Astrocyte of the cerebellum (primary cell): ENCODE results near the gene CSGALNACT2.
A peak's percentile ranks its signal among the peaks of the same experiment; 100 is the strongest.

ENCODE experiments used
- DNase-seq: peaks from one replicate; pipeline ENCODE4 v3.0.0-alpha.2; 2011; ENCODE audit warnings: low read depth
- H3K4me3 ChIP-seq: 2 replicates; pipeline ENCODE4 v1.5.1; 2011; ENCODE audit warnings: mild to moderate bottlenecking, low read depth, low read length, moderate library complexity
- in situ Hi-C: cut with HindIII; loops from 2 replicates; pipeline ENCODE4 v1.10.0; 2017; ENCODE audit warnings: low sequenced_read_pairs
- TF ChIP-seq, protein P1 (sequence below): IDR thresholded peaks from 2 replicates; pipeline ENCODE4 v1.5.1; 2012; ENCODE audit warnings: low read length, low read depth, moderate library complexity, mild to moderate bottlenecking; ENCODE audit errors: missing control alignments

Gene CSGALNACT2

DNA sequence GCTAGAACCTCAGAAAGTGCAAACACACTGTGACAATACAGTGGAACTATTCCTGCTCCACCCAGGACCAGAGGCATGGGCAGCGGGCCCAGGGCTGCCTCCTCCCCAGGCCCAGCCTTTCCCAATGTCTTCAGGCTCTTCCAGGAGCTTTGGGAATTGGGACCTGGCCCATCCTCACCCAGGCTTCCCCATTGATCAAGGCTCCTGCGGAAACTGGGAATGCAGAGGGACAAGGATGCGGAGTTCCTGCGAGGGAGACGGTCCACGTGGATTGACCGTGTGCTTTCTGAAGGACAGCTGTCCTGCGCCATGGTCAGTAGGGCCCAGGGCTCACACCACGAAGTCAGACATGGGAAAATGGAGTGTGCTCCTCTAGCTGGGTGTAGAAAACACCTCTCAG, 56.6 kb downstream of the CSGALNACT2 start:
- H3K4me3 ChIP-seq = no peak overlapping the region
- in situ Hi-C loops = no loop called here
- no peak for DNase-seq
- TF ChIP-seq, protein P1, sequence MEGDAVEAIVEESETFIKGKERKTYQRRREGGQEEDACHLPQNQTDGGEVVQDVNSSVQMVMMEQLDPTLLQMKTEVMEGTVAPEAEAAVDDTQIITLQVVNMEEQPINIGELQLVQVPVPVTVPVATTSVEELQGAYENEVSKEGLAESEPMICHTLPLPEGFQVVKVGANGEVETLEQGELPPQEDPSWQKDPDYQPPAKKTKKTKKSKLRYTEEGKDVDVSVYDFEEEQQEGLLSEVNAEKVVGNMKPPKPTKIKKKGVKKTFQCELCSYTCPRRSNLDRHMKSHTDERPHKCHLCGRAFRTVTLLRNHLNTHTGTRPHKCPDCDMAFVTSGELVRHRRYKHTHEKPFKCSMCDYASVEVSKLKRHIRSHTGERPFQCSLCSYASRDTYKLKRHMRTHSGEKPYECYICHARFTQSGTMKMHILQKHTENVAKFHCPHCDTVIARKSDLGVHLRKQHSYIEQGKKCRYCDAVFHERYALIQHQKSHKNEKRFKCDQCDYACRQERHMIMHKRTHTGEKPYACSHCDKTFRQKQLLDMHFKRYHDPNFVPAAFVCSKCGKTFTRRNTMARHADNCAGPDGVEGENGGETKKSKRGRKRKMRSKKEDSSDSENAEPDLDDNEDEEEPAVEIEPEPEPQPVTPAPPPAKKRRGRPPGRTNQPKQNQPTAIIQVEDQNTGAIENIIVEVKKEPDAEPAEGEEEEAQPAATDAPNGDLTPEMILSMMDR = no peak

DNA sequence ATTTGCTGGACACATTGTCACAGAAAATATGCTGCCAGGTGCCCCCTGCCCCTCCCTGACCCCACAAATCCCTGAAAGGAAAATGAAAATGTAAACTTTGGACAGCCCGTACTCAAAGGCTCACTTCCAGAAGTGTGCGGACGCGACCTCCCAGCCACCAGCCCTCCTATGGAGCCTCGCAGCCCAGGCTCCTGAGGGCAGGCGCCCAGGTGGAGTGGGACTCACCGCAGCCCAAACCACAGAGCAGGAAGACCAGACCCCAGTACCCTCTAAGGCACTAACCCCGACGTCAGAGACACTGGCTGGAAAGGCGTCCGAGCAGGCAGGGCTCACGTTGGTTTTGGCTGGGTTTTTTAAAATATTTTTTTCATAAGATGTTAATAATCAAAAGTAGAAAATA, 57.3 kb downstream of the CSGALNACT2 start:
- in situ Hi-C loops = no loop called here
- TF ChIP-seq, protein P1 = no peak
- H3K4me3 ChIP-seq = no peak overlapping the region
- DNase-seq = no peak

DNA sequence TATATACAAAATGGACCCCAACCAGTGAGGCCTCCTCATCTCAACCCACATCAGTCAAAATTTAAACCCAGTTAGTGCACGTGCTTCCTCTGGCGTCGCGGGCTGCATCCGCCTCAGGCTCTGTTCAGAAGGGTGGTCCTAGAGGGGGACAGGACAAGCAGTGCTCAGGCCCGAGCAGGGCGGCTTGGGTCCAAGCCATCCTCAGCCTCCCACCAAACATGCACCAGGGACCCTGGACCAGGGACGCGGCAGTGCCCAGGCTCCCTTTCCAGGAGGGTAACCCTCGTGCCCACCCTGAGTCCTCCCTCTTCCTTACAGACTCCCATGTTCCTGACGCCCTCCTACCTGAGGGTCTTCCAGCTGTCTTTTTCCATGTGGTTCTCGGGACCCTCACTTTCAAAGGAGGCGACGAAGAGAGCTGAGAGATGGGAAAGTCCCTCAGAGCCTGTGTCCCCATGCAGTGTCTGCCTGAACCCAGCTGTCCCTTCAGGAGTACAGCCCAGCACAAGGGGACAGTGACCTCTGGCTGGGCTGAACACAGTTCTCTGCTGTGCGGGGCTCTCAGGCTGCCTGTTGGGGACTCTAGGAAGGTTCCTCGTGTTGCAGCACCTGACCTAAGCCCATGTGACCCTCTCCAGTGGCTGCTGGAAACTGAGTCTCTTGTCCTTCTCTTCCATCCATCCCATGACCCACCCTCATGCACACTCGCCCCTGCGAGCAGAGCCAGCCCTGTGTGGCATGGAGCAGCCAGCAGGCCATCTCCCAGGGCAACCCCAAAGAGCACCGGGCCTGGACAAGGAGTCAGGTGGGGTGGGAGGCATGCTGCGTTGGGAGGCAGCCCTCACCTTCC, 58.1 kb downstream of the CSGALNACT2 start:
- in situ Hi-C loops = no loop called here
- no peak for DNase-seq
- TF ChIP-seq, protein P1 = no peak

DNA sequence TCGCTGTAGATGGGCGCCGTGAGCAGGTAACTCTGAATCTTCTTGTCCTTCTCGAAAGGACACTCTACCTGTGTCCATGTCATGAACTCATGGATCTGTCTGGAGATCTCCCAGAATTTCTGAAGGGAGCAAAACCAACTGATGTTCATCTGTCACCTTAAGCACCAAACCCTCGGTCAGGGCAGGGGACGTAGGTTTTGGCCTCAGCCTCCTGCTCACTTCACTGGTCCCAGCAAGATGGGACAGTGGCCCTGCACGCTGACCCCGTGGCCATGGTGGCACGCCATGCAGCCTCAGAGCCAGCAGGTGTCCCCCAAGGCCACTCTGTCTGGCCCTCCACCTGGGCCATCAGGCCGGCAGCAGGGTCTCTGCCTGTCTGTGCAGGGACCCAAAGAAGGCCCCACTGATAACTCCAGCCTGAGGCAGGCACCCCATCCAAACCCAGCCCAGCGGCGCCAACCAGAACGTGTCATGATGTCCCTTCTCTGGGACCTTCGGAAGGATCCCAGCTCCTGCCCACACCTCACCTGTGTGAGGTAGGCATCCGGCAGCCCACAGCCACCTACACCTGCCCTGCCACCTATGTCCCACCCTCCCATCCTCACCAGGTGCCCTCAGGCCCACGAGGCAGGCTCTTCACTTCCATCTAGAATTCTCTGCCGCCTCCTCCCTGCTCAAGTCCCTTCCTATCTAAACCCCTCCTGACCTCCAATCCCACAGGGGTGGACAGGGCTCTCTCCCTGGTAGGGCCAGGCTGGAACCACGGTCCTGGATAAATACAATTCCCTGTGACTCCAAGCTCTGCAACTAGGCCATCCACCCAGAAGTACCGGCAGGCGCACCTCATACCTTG, 59.0 kb downstream of the CSGALNACT2 start:
- TF ChIP-seq, protein P1 = no peak
- DNase-seq = no peak
- in situ Hi-C loops = no loop called here
- no peak overlapping the region for H3K4me3 ChIP-seq

More for the DNA sequence above, 58.1 kb downstream of the CSGALNACT2 start:
- no peak overlapping the region for H3K4me3 ChIP-seq

DNA sequence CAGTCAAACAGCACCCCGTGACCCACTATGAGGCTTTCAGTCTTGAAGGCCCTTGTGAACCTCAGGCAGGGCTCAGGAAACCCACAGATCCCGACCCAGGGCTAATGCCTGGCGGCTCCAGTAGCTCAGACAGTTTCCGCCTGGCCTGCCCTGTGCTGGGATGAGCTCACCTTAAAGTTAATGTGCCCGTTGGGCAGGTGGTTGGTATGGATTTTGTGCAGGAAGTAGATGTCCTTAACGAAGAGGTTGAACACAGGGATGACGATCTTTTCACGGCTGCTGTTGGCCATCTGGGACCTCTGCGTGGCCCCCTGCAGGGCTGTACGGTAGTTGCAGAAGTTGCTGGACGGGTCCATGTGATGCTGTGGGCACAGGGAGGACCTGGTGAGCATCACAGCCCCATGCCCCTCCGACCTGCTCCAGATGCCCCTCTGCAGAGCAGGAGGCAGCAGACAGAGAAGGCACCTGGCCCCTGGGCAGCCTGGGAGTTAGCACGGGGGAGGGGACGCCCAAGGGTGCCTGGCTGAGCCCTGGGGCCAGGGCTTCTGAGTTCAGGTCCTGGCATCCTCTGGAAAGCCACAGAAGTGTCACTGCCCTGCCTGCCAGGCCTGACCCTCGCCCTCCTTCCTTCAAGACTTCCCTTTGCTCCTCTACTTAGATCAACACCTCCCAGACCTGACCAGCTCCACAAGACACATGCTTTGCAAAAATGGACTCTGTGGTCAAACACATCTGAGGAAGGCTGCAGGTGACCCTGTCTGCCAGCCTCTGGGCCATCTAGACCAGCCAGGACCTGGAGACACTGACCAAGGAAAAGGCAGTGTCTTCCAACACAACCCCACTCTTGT, 59.8 kb downstream of the CSGALNACT2 start:
- DNase-seq = no peak
- TF ChIP-seq, protein P1 = peak; percentile 20
- in situ Hi-C loops = no loop called here
- no peak overlapping the region for H3K4me3 ChIP-seq

DNA sequence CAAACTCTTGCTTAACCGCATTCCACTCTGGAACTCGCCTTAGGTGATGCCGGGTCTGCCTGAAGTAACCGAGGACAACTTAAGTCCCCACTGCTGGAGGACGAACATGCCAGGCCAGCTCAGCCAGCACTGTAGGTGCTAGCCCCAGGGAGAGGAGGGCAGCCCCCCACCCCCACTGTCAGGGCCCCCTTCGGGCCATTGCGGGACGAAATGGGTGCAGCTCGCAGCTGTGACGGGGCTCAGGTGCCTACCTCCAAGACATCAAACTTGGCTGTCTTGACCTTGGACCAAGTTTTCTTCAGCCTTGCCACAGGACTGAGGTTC, 60.4 kb downstream of the CSGALNACT2 start:
- in situ Hi-C loops = no loop called here
- no peak for DNase-seq
- TF ChIP-seq, protein P1 = no peak
- no peak overlapping the region for H3K4me3 ChIP-seq
